IMR-90 (cell line): ENCODE data around the gene ZNF20.

Experiments
- CHD1 ChIP-seq: IDR thresholded peaks from 2 replicates; pipeline ENCODE4 v1.6.1; 2012; ENCODE audit warnings: low read depth, low read length, improper control_type of control experiment
- NFE2L2 ChIP-seq: fragments of 150-350 bp; IDR thresholded peaks from 2 replicates; pipeline ENCODE4 v1.6.1; 2016; ENCODE audit warnings: low read depth, mild to moderate bottlenecking, low read length
- POLR2A ChIP-seq: IDR thresholded peaks from 2 replicates; pipeline ENCODE4 v1.6.1; 2012; ENCODE audit warnings: mild to moderate bottlenecking, low read depth, low read length
- RFX5 ChIP-seq: IDR thresholded peaks from 2 replicates; pipeline ENCODE4 v1.8.0; 2012; ENCODE audit warnings: low read depth, mild to moderate bottlenecking, low read length, moderate library complexity
- USF2 ChIP-seq: fragments of 150-350 bp; IDR thresholded peaks from 2 replicates; pipeline ENCODE4 v1.6.1; 2017; ENCODE audit warnings: mild to moderate bottlenecking, antibody characterized with exemption, low read length, low read depth
- TF ChIP-seq, protein P1 (sequence below): conservative IDR thresholded peaks from 2 replicates; pipeline ENCODE4 v1.5.1; 2012; ENCODE audit warnings: mild to moderate bottlenecking, low read depth, low read length, improper control_type of control experiment

DNA sequence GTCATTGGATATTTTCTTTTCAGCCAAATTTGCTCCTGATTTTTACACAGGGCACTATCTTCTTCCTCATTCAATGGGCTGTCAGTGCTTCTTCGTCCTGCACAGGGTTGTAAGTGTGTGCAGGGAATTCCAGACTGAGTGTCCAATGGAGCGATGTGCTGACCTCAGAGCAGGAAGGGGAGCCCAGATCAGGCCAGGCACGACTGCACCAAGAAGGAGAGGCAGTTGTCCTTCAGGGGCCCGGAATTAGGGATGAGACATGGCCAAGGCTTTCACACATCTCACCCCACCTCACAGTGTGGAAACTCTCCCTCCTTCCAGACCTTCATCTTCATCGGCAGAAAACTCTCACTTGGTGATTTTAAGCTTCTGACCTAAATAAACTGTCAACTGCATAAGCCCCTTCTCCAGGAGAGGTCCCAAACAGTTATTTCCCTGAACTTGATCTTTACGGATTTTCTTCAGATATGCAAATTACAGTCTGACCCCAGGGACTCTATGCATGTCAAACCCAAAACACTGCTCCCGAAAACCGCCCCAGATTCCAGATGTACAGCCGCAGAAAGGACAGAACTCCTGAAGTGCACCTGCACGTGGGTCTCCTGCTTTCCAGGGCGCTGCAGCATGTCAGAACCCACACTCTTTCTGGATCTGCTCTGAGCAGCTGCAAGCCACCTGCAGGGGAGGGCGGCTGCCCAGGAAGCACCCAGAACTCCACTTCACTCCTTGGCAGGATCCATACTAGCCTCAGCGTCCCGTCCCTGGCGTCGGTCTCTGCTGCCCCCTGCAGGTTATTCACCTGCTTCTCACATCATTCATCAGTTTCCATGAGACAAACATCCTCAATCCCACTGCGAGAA is 625 bp upstream of the ZNF20 start:
- no peak for TF ChIP-seq NFE2L2
- TF ChIP-seq, protein P1, sequence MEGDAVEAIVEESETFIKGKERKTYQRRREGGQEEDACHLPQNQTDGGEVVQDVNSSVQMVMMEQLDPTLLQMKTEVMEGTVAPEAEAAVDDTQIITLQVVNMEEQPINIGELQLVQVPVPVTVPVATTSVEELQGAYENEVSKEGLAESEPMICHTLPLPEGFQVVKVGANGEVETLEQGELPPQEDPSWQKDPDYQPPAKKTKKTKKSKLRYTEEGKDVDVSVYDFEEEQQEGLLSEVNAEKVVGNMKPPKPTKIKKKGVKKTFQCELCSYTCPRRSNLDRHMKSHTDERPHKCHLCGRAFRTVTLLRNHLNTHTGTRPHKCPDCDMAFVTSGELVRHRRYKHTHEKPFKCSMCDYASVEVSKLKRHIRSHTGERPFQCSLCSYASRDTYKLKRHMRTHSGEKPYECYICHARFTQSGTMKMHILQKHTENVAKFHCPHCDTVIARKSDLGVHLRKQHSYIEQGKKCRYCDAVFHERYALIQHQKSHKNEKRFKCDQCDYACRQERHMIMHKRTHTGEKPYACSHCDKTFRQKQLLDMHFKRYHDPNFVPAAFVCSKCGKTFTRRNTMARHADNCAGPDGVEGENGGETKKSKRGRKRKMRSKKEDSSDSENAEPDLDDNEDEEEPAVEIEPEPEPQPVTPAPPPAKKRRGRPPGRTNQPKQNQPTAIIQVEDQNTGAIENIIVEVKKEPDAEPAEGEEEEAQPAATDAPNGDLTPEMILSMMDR = peak; percentile 97
- no peak for TF ChIP-seq RFX5
- TF ChIP-seq POLR2A = no peak
- no peak for TF ChIP-seq USF2
- TF ChIP-seq CHD1 = no peak
